Inflammatory macrophage treated with lipopolysaccharide for 1 hour (primary cell): ENCODE results near the gene WFDC1.

Experiments used
- DNase-seq, 2 donors: peaks; one replicate each; pipeline ENCODE4 v3.0.0-alpha.2; 2020 to 2022

WFDC1 gene

GRCh38 chr16:84303516-84303915 lies 8.8 kb downstream of the WFDC1 start:
- no peak for DNase-seq

DNA sequence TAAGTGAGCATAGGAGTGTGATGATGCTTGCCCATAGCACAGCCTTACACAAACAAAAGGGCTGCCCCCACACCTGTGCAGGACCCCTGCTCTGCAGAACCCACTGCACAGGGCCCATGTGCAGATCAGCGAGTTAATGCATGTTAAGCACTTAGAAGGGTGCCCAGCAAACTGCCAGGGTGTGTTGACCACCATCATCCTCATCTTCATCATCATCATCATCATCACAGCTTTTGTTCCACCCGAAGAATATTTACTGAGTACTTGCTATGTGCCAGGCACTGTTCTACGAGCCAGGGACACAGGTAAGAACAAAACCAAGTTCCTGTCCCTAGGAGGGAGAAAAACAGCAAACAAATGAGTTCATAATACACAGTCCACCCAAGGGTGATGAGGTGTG lies 11.9 kb downstream of the WFDC1 start:
- DNase-seq, result no peak

DNA sequence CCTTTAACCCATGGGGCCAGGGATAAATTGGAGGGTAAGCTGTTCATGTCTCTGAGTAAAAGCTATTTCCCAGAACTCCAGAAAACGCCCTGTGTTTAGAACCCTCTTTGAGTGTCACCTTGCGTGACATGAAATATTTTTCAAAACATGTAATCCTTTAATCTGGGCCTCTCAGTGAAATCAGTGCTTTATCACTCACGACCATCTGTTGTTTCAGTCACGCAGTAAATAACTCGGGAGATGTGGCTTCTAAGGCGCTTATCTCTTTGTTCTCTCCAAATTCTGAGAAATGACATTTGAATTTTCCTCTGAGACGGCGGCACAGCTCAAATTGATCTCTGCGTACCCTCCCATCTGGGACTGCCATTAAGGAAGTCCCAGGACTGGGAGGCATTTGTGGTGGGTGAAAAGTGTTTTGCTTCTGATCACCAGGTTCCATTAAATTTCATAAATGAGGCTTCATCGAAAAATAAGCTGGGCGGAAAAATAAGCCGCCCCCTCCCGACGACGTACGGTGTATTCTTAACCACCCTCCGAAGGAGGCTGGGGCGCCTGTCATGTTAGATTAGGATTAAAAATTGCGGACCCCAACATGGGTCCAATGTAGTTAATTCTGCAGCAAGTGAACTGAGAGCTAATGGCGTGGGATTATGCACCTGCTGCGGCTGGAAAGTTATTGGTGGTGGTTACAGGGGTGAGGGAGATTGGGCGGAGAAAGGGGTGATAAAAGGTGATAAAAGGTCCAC lies 12.7 kb downstream of the WFDC1 start:
- DNase-seq, result no peak

- DNase-seq, result peak; percentile 15 to 52
These were observed 13.4 kb downstream of the WFDC1 start for GRCh38 chr16:84308120-84308519.

- no peak for DNase-seq
These were observed 16.0 kb downstream of the WFDC1 start for GRCh38 chr16:84310642-84311041.

DNA sequence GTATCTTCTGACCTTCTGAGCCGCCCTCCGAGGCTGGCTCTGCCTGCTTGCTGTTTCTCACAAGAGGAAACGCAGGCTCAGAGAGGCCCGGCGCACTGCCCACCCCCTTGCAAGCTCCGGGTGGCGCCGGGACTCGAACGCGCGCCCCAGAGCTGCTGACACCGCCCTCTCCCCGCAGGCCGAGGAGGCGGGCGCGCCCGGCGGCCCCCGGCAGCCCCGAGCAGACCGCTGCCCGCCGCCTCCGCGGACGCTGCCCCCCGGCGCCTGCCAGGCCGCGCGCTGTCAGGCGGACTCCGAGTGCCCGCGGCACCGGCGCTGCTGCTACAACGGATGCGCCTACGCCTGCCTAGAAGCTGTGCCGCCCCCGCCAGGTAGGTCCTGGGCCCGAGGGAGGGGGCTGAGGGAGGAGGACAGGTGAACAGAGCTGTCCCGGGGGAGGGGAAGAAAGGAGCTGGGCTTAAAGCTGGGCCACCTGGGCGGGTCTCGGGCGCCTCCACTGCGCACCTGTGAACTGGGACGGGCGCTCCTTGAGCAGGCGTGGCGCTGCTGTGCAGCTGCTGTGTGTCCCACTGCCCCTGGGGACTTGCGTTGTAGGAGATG lies 18.2 kb downstream of the WFDC1 start:
- DNase-seq, result no peak

- DNase-seq, result no peak
These were observed 19.2 kb downstream of the WFDC1 start for GRCh38 chr16:84313921-84314320.

DNA sequence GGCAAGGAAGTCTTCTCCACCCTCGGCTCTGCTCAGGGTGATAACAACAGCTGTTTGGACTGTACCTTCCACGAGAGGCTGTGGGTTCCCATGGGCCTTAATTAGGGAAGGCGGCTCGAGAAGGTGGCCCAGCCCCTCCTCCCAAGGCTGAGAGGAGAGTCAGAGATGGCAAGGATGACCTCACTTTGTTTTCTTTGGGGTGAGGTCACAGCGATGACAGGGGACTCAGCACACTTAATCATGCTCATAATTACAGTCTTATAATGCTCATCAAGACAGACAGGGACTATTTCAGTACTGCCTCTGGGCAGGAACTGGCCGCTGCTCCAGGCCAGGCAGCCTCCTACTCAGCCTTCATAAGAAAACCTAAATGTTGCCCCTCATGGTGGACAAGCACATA lies 19.7 kb downstream of the WFDC1 start:
- no peak for DNase-seq

GRCh38 chr16:84314814-84315213 lies 20.1 kb downstream of the WFDC1 start:
- DNase-seq, result no peak

- DNase-seq, result no peak
These were observed 20.7 kb downstream of the WFDC1 start for GRCh38 chr16:84315422-84315821.

DNA sequence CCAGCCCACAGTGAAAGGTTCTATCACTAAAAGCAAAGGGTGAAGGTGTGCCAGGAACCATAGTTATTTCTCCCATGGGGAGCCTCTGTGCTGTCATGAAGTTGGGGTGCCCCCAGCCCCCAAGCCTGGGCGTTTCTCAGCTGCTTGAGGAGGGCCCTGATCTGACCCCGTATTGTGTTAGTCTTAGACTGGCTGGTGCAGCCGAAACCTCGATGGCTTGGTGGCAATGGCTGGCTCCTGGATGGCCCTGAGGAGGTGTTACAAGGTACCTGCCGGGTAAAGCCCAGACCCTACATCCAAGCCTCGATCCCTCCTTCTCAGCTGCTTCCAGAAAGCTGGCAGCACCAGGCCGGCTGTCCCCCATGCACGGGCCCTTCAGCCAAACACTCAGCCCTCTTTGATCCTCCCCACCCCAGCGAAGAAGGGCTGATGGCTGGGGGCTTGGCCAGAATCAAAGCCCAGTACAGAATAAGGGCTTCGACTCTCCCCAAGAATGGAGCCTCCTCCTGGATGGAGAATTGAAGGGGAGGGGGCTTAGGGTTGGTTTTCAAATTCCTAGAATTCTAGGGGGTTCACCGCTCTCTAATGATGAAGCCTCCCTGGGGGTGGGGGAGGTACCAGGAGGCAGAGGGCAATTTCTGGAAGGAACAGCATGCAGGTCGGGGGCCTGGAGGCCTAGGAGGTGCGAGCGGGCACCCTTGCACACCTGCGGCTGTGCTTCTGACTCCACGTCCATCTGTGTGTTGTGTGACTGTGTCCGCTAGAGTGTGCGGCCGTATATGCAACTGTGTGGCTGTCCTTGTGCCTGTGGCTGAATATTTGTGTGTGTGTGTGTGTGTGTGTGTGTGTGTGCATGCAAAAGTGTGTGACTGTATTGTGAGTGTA lies 23.7 kb downstream of the WFDC1 start:
- no peak for DNase-seq

GRCh38 chr16:84319146-84319760 lies 24.6 kb downstream of the WFDC1 start:
- DNase-seq, result no peak

GRCh38 chr16:84320511-84320910 lies 25.8 kb downstream of the WFDC1 start:
- no peak for DNase-seq

GRCh38 chr16:84321932-84322331 lies 27.3 kb downstream of the WFDC1 start:
- DNase-seq, result no peak

DNA sequence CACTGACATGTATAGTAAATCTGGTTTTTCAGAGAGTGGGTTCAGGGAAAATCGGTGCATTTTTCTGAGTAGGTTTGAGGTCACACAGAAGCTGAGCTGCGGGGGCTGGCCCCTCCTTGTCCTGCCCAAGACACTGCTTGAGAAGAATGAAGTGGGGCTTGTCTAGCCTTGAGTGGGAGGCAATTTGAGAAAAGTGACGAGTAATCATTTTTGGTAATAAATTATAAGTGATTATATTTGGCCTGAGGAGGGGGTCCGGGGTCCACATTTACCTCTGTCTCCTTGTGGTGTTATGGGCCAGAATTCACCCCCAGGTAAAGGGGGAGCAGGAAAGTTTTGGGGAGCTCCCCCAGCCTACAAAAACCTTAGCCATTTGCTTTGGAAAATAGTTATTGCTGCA lies 28.1 kb downstream of the WFDC1 start:
- no peak for DNase-seq

DNA sequence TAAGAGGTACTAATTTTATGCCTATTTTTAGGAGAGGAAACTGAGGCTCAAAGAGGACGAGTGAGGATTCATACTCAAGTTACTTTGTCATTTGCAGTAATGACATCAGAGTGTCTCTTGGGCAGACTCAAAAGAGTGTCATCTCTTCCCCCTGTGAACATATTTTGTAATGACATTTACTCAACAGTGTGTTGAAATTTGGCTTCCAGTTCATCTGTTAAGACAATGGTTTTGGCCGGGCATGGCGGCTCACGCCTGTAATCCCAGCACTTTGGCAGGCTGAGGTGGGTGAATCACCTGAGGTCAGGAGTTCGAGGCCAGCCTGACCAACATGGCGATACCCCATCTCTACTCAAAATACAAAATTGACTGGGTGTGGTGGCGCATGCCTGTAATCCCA lies 28.9 kb downstream of the WFDC1 start:
- peak; percentile 63 to 72 for DNase-seq

DNA sequence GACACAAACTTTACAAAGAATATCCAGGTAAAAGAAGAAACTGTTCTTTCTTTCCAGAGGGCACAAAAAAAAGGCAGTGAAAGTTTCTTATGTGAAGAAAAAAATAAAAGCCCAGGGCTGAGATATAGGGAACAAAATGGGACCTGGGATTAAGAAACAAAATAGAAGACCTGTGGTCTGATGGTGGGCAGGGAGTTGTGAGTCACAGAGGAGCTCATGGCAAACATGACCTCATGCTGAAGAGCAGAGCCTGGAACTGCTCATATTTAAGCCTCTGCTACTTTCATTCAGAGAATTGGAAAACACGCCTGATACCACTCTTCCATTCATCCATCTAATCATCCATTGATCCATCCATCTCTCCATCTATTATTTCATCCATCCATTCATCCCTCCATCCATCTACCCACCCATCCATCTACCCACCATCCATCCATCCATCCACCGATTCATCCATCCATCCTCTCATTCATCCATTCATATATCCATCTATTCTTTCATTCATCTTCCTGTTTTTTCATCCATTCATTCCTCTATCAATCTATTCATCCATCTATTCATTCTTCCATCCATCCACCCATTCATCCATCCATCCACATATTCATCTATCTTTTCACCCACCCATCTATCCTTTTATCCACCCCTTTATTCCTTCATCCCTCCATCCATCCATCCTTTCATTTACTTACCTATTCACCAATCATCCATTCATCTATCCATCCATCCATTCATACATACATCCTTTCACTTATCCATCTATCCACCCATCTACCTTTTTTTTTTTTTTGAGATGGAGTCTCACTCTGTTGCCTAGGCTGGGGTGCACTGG lies 30.0 kb downstream of the WFDC1 start:
- peak; percentile 40 to 48 for DNase-seq

DNA sequence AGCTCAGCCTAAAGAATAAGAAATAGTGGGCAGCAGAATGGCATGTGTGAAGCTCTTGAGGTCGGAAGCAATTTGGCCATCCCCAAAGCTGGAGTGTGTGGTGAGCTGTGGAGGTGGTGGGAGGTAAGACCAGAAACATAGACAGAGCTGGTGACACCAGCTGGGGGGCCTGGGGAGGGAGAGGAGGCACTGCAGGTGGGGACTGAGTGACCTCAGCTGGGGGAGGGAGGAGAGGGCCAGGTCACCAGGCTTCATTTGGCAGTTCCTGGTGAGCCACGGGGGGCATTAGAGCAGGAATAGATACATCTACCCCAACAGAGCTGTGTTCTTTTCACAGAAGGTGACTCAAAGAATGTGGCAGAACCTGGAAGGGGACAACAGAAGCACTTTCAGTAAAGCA lies 31.9 kb downstream of the WFDC1 start:
- no peak for DNase-seq

GRCh38 chr16:84327926-84328505 lies 33.3 kb downstream of the WFDC1 start:
- no peak for DNase-seq

DNA sequence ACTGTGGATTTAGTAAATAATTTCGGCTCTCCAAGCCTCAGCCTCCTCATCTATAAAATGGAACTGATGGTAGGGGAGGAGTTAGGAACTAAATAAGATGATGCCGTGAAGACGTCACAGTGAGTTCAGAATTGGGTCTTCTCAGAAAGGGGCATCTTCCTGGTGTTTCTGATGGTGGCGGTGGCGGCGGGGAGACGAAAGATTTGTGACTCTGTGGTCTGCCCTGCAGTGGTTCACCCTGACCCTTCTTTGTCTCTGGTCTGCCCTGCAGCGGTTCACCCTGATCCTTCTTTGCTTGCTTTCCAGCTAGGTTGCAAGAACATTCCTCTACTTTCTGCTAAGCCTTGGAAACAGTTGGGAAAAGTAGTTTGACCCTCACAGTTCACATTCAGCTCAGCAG lies 34.3 kb downstream of the WFDC1 start:
- DNase-seq, result no peak

GRCh38 chr16:84329843-84330684 lies 35.4 kb downstream of the WFDC1 start:
- DNase-seq, result no peak
